NCI-H226 (cell line): ENCODE data around the gene PSMB11.
"Not testable (repeated sequence)": the region's sequence is repeated elsewhere in the genome, so short reads cannot be mapped to it uniquely, and the experiment has no call there.

Experiments used
- DNase-seq: peaks from one replicate; pipeline ENCODE4 v3.0.0-alpha.2; 2015

PSMB11 gene, protein sequence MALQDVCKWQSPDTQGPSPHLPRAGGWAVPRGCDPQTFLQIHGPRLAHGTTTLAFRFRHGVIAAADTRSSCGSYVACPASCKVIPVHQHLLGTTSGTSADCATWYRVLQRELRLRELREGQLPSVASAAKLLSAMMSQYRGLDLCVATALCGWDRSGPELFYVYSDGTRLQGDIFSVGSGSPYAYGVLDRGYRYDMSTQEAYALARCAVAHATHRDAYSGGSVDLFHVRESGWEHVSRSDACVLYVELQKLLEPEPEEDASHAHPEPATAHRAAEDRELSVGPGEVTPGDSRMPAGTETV

GRCh38 chr14:23042162-23042965, at the start of gene PSMB11:
Gene PSMB11 (plus strand): TSS chr14:23042212. CDS start chr14:23042226, 14 bp downstream.
- no peak for DNase-seq

DNA sequence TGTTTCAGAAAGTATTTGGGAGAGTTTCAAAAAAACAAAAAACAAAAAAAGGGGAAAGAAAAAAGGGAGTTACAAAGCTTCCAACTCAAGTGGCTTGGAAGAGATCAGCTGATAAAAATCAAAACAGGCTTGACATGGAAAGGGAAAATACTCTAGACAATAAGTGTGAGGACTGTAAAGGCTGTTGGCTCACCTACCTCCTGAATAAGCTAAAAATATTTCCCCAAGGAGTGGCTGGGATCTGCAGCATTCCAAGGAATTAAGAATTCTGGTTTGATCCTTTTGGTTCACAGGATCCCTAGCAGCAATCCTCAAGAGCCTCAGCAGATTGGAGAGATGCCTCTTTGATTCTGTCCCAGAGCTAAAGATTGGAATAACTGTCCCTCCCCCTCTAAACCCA, 48.5 kb upstream of the PSMB11 start:
- no peak for DNase-seq

DNA sequence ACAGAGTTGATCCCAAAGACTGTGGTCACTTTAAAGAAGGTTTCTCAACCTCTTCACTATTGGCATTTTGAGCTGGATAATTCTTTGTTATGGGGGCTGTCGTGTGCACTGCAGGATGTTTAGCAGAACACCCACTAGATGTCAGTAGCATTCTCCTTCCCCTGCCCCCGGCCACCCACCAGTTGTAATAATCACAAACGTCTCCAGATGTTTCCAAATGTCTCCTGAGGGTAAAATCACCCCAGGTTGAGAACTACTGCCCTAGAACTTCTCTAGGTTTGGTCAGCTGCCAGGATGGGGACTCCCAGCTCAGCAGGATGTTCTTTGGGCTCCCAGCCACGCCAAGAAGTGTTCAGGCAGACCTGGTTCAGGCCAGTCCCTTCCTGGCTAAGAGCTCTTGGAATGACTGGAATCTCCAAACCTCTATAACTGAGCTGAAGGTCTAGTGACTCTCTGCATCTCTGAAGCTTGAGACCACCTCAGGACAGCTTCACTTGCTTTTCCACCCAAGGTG, 47.2 kb upstream of the PSMB11 start:
- DNase-seq = peak; percentile 54

DNA sequence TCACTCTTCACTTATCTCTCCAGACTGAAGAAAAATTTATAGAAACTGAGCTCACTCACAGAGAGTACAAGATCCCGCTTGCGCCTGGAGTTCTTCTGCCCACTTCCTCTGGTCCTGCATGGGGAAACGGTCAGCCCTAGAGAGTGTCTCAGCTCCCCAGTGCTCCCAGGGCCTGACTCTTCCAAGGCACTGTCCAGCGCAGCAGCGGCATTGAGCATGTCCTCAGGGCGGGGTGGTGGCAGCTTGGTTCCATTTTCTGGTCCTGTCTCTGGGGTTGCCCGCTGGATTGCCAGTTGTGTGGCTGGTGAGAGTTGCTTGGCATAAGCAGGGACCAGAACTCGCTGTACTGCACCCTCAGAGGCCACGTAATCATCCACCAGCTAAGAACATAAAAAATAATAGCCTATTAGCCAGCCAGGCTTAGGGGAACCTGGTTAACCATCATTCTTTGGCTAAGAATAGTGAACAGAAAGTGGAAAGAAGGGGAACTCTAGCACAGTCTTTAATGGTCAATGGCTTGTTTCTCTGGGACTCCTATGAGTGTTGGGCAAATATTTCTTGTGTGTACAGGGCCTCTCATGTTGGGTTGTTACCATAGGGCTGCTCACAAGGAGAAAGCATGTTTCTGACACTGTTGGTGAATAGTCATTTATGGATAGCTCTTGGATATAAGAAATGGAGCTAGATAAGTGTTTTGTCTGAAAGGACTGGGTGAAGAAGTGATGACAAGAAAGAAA, 46.0 kb upstream of the PSMB11 start:
- no peak for DNase-seq

GRCh38 chr14:22996768-22997654, 45.0 kb upstream of the PSMB11 start:
- DNase-seq = peak; percentile 34

DNA sequence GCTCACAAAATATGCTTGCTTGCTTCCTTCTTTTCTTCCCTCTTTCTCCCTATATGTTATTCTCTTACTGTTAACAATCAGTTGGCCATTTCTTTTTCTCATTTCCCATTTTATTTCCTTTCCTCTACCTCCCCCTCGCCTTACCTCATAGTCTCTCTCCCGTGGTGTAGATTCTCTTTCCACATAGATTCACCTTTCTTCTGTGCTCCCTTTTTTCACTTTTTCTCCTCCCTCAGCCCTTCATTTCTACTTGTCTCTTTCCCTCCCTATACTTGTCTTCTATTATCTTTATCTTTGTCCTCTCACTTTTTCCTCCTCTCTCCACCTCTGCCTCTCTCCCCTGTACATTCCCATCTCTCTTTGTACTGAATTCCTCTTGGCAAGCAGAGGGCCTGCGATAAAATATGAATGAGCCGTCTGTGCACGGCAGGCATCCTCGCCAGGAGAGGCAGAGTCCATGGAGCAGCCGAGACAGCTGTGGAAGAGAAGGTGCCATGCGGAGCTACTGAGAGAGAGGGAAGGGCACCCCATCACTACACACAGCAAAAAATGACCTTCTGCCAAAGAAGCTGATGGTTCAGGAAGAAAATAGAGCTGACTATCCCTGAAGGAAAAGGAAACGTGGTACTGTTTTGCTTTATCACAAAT, 44.2 kb upstream of the PSMB11 start:
- DNase-seq = no peak

GRCh38 chr14:22998329-22999012, 43.5 kb upstream of the PSMB11 start:
- DNase-seq = no peak

DNA sequence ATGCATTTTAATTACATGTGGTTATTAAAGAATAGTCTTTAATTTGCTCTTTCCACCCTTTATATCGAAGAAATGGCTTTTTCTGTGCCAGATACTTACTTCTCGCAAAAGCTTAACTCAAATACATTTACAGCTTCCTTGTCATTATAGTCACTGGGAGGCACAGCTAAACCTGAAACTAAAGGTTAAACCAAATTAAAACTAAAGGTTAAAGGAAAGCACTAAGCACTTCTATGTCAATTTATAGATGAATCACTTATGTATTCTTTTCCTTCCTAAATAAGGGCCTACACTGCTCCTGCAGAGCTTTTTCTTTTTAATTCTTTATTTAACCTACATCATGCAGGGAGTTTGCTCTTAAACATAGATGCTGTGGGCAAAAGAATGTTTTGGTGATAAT, 41.2 kb upstream of the PSMB11 start:
- DNase-seq = no peak

DNA sequence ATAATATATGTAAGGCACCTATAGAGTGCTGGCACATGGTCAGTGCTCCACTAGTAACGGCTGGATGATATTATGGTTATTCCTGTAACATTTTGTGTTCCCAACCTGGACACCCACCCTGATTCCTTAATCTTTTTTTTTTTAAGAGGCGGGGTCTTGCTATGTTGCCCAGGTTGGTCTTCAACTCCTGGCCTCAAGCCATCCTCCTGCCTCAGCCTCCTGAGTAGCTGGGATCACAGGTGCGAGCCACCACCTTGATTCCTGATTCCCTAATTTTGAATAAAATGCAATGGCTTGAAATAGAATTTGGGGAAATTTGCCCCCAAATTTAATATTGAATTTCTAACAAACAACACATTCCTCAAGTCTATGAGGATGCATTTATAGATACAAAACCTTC, 39.4 kb upstream of the PSMB11 start:
- no peak for DNase-seq

GRCh38 chr14:23004274-23004673, 37.7 kb upstream of the PSMB11 start:
- DNase-seq = not testable (repeated sequence)

GRCh38 chr14:23005451-23006187, 36.4 kb upstream of the PSMB11 start:
- DNase-seq = no peak

- DNase-seq = no peak
Measured at GRCh38 chr14:23006188-23006534, 35.9 kb upstream of the PSMB11 start.

DNA sequence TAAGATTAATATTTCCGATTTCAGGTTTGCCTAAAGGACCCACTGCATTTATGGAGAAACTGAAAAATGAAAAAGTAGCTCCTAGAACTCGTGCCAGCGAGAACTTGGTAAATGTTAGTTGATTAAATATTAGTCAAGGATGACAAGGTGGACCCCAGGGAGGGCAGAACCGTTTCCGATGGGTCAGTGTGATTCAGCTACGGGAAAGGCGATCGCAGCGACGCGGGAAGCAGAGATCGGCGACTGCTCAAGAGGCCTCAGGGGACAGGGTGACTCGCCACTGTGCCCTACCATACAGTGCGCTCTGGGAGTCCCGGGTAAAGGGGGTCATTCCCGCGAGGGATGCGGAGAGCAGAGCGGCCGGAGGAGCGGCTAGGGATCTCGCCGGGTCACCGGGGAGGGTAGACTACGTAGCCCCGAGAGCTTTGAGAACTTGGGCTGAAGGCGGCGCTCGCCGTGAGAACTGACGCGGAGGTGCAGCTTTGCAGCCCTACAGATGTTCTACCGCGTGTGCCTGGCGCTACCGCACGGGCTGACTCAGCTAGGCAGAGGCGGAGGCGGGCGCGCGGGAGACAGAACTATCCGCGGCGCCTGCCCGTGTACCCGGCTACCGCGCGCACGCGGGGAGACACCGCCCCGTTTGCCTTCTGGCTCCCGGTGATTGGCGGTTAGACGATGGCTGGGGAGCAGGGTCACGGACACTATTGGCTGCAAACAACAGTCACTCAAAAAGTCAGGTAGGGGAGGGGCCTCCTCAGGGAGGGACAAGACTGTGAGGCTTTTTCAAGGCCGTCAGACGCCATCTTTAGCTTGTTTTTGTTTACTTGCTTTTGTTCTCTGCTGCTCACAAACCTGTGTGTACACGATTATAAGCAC, 35.2 kb upstream of the PSMB11 start:
- peak; percentile 95 for DNase-seq

- DNase-seq = no peak
Measured at GRCh38 chr14:23008831-23009230, 33.2 kb upstream of the PSMB11 start.

DNA sequence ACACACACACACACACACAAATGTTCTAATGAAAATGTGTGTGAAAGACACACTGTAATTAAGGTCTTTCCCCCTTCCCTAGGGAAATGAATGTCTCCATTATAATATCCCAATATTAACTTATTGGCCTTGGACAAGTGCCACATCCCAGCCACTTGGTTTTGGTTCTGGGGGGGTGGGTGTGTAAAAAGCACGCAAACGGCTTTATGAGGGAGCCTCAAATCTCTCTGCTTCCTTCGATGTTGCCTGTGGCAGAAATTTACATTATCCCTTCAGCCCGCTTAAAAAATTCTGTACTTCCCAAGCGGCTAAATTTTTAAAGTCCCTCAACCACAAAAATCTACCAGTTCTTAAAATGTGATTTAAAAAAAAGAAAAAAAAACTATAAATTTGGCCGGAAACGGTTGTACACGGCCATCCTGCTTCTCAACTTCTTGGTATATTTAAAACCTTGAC, 32.5 kb upstream of the PSMB11 start:
- no peak for DNase-seq

DNA sequence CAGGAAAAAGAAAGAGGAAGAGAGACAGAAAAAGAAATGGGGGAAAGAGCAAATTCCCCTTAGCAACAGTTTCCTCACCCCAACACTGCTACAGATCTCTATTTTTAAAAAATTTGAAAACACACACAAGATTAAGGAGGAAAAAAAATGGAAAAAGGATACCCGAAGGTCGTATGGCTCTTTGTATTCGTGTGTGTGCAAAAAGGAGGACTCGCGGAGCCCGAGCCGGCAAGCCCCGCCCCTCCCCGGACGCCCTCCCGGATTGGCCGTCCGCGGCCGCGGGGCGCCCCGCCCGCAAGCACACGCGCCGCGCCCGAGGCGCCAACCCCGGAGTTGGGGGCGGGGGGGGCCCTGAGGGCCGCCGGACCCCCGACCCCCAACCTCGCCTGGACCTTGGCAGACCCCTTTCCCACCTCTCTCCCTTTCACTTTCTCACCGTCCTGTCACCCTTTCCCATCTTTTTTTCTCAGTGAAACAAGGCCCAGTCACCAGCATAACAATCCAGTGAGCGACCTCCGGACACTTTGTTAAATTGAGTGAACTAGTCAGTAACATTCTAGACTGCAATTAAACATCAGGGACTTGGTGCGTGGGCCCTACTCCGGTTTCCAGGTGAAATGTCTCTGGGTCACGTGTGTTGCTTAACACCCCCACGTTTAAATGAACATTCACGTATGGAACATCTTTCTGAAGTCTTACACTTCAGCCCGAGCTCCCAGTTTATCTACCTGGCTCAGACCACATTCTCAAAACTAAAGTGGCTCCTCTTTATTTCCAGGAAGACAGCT, 31.9 kb upstream of the PSMB11 start, which contains the start of gene C14orf93:
Gene C14orf93, minus strand, starts transcription at position 205 of the 788 bp plus-strand sequence. CDS start 11,120 bp downstream, outside the sequence.
- peak; percentile 62 for DNase-seq

- no peak for DNase-seq
Measured at GRCh38 chr14:23013054-23013748, 28.8 kb upstream of the PSMB11 start.

GRCh38 chr14:23013749-23014054, 28.3 kb upstream of the PSMB11 start:
- not testable (repeated sequence) for DNase-seq
